IPS-18a (cell line): Measurements from ENCODE around the gene KIF3A.

ENCODE experiments used
- H3K27ac ChIP-seq: one replicate; pipeline ENCODE4 v1.5.1; 2013; ENCODE audit warnings: low read length
- H3K27me3 ChIP-seq: one replicate; pipeline ENCODE4 v1.6.1; 2013; ENCODE audit warnings: mild to moderate bottlenecking, low read length; ENCODE audit not compliant: control insufficient read depth, insufficient read depth
- H3K36me3 ChIP-seq: one replicate; pipeline ENCODE4 v1.6.1; 2013; ENCODE audit warnings: low read depth, low read length; ENCODE audit not compliant: control insufficient read depth
- H3K4me1 ChIP-seq: one replicate; pipeline ENCODE4 v1.6.1; 2013; ENCODE audit warnings: low read depth, low read length; ENCODE audit not compliant: control insufficient read depth
- H3K4me3 ChIP-seq: one replicate; pipeline ENCODE4 v1.5.1; 2013; ENCODE audit warnings: low read length
- H3K9ac ChIP-seq: one replicate; pipeline ENCODE4 v1.6.1; 2013; ENCODE audit warnings: mild to moderate bottlenecking, low read length, moderate library complexity
- H3K9me3 ChIP-seq: one replicate; pipeline ENCODE4 v1.6.1; 2013; ENCODE audit warnings: low read depth, low read length; ENCODE audit not compliant: control insufficient read depth

KIF3A gene

GRCh38 chr5:132647473-132647872 lies 89.9 kb downstream of the KIF3A start:
- Histone ChIP-seq H3K27ac (no peak overlapping the region), H3K36me3 (peaks cover 5% of the 10 kb centered on the region), H3K4me1 (peaks cover 9% of the 10 kb centered on the region), H3K9me3 (no peaks in the 10 kb centered on the region), H3K4me3 (no peak overlapping the region), H3K27me3 (no peaks in the 10 kb centered on the region), H3K9ac (no peak overlapping the region)

GRCh38 chr5:132646583-132647266 lies 90.6 kb downstream of the KIF3A start:
- no peak overlapping the region for H3K9ac ChIP-seq

GRCh38 chr5:132644177-132644576 lies 93.2 kb downstream of the KIF3A start:
- peaks cover 9% of the 10 kb centered on the region for H3K4me1 ChIP-seq
- no peak overlapping the region for H3K27ac ChIP-seq
- H3K4me3 ChIP-seq = no peak overlapping the region
- no peaks in the 10 kb centered on the region for H3K9me3 ChIP-seq
- peaks cover 26% of the 10 kb centered on the region for H3K36me3 ChIP-seq
- no peaks in the 10 kb centered on the region for H3K27me3 ChIP-seq
- H3K9ac ChIP-seq = no peak overlapping the region

More at GRCh38 chr5:132646583-132647266, 90.6 kb downstream of the KIF3A start:
- peaks cover 11% of the 10 kb centered on the region for H3K36me3 ChIP-seq
- no peaks in the 10 kb centered on the region for H3K27me3 ChIP-seq
- H3K9me3 ChIP-seq = no peaks in the 10 kb centered on the region
- H3K4me3 ChIP-seq = no peak overlapping the region
- no peak overlapping the region for H3K27ac ChIP-seq
- H3K4me1 ChIP-seq = peaks cover 9% of the 10 kb centered on the region
